ENCODE measurements around the gene STON2. TPM values are rescaled to one million over a fixed set of nuclear protein-coding genes. Genes with fewer than 3 reads are reported as not detected.

Gene STON2
- total and polyA plus RNA-seq, 2 of the 8 experiments (the other 6 are each of a cell fraction or from before 2014, with no cell fraction given) = 8.9 to 50.0 TPM

GRCh38 chr14:81319314-81319713, 80.8 kb downstream of the STON2 start:
- Histone ChIP-seq H4K20me1 (replicated peaks in 1 of 2; ENCODE audit: control insufficient read depth in 1 of 2, insufficient read depth in 2 of 2, low read length in 2 of 2) (no peaks in the 10 kb centered on the region), H3K9me3 (ENCODE audit: insufficient read depth in 2 of 2, low read depth in 1 of 2, low read length in 1 of 2) (no peaks in the 10 kb centered on the region), H4K91ac (replicated peaks; ENCODE audit: insufficient read length, low read length) (no peak overlapping the region), H3K18ac (ENCODE audit: extremely low read depth, low read length) (no peak overlapping the region), H2BK5ac (ENCODE audit: low read depth, low read length) (no peak overlapping the region), H3K9ac (replicated peaks in 1 of 4; ENCODE audit: extremely low read depth in 1 of 4, low read depth in 3 of 4, low read length in 3 of 4) (no peak overlapping the region), H3K27me3 (replicated peaks in 1 of 4; ENCODE audit: control insufficient read depth in 3 of 4, extremely low read depth in 1 of 4, insufficient read depth in 3 of 4, low read length in 3 of 4) (no peaks in the 10 kb centered on the region), H3K79me2 (ENCODE audit: control insufficient read depth in 1 of 2, insufficient read depth in 2 of 2, low read length in 2 of 2) (peaks cover 0 to 13% of the 10 kb centered on the region in 2 experiments; a peak in 2 of 4 replicates), H2BK120ac (replicated peaks; ENCODE audit: low read depth, low read length) (no peak overlapping the region), H2BK20ac (ENCODE audit: low read length) (no peak overlapping the region), H2AFZ (ENCODE audit: low read length) (no peak overlapping the region), H4K5ac (ENCODE audit: insufficient read length, low read depth, low read length) (no peak overlapping the region), H2AK5ac (ENCODE audit: low read depth, low read length) (no peak overlapping the region), H4K8ac (ENCODE audit: extremely low read depth, insufficient read depth, low read length) (no peak overlapping the region), H3K56ac (replicated peaks; ENCODE audit: insufficient read length, low read depth, low read length) (no peak overlapping the region), H3K79me1 (ENCODE audit: low read depth, low read length) (no peaks in the 10 kb centered on the region; the same call in none of the 2 replicates), H2BK12ac (ENCODE audit: low read depth, low read length) (no peak overlapping the region), H3K23ac (ENCODE audit: insufficient read length) (no peak overlapping the region), H3K4ac (replicated peaks; ENCODE audit: insufficient read length, low read depth, low read length) (no peak overlapping the region), H3K4me1 (replicated peaks in 1 of 4; ENCODE audit: control insufficient read depth in 3 of 4, insufficient read depth in 4 of 4, low read length in 3 of 4) (peaks cover 6 to 33% (median 21%) of the 10 kb centered on the region in 4 experiments), H3K4me3 (ENCODE audit: extremely low read depth in 1 of 4, insufficient read depth in 2 of 4, low read depth in 3 of 4, low read length in 4 of 4) (no peak overlapping the region), H3K14ac (ENCODE audit: insufficient read length) (no peak overlapping the region), H3K23me2 (ENCODE audit: low read depth, low read length) (no peaks in the 10 kb centered on the region; the same call in 1 of the 2 replicates), H2BK15ac (ENCODE audit: low read length) (no peak overlapping the region), H3K36me3 (ENCODE audit: control insufficient read depth in 2 of 4, insufficient read depth in 4 of 4, low read length in 3 of 4) (no peaks in the 10 kb centered on the region; a peak in 1 of 8 replicates), H3K27ac (ENCODE audit: low read depth, low read length) (no peak overlapping the region), H3K4me2 (ENCODE audit: insufficient read depth in 1 of 2, low read depth in 2 of 2, low read length in 2 of 2) (no peak overlapping the region)
- FAIRE-seq (no peak), DNase-seq (ENCODE audit: low read depth in 1 of 2, low spot score in 2 of 2) (no peak)
- TF ChIP-seq POLR2AphosphoS5 (IDR thresholded peaks at IDR 0.05; ENCODE audit: low read depth, low read length) (no peak), POLR2A (IDR thresholded peaks at IDR 0.05; ENCODE audit: control extremely low read depth in 1 of 2, low read depth in 2 of 2, low read length in 2 of 2) (no peak), RNF2 (IDR thresholded peaks at IDR 0.05; ENCODE audit: borderline replicate concordance, low read depth, low read length, missing control alignments, poor library complexity, severe bottlenecking) (no peak), CBX5 (IDR thresholded peaks at IDR 0.05; ENCODE audit: low read depth, low read length) (no peak)
- POLR2A ChIA-PET (ENCODE audit: partially characterized antibody) = no interaction called here
- WGBS, 2 experiments (ENCODE audit: extremely low coverage in 1 of 2, insufficient coverage in 1 of 2, insufficient read length in 1 of 2, insufficient replicate concordance in 2 of 2, low coverage in 1 of 2, low lambda C conversion rate in 2 of 2, missing lambda C conversion rate in 1 of 2) = 87% methylated on average over 2 of the region's 2 CpGs; no CpG with 5 or more reads in 1 of the 2 experiments
- CTCF ChIA-PET (ENCODE audit: partially characterized antibody) = interaction anchor here (0.9 to 2.4 kb wide), 4 partner anchors 18 to 145 kb away, joined by 3 to 8 read pairs (median 5); no protein-coding TSS in a partner anchor

Measured in H1 (cell line).